ENCODE data around the gene EDIL3. TPM values are rescaled to one million over a fixed set of nuclear protein-coding genes. Genes with fewer than 3 reads are reported as not detected.

EDIL3 gene
- total RNA-seq, 2 experiments from 2014 or later = not detected

- Mint-ChIP-seq H3K9me3 (peaks cover 3% of the 10 kb centered on the region), H3K27ac (no peak overlapping the region), H3K27me3 (no peaks in the 10 kb centered on the region), H3K4me3 (no peak overlapping the region), H3K4me1 (ENCODE audit: low read depth) (no peaks in the 10 kb centered on the region), H3K36me3 (ENCODE audit: low read depth) (no peaks in the 10 kb centered on the region)
- ChIA-PET CTCF (no interaction called here), POLR2A (no interaction called here)
- Histone ChIP-seq H3K4me3 (ENCODE audit: low read length) (no peak overlapping the region), H3K36me3 (ENCODE audit: insufficient read depth, low read length) (no peaks in the 10 kb centered on the region), H3K4me1 (ENCODE audit: insufficient read depth, low read length) (no peaks in the 10 kb centered on the region), H3K27me3 (ENCODE audit: control insufficient read depth in 1 of 2, insufficient read depth in 2 of 2, low read length in 2 of 2) (no peaks in the 10 kb centered on the region), H3K27ac (ENCODE audit: low read depth in 1 of 2, low read length in 2 of 2) (no peak overlapping the region), H3K9me3 (ENCODE audit: control insufficient read depth in 1 of 2, insufficient read depth in 1 of 2, low read length in 2 of 2) (peaks cover 0 to 3% of the 10 kb centered on the region in 2 experiments)
- DNase-seq = no peak
- no peak for ATAC-seq (ENCODE audit: poor library complexity)
- no peak for TF ChIP-seq CTCF (IDR thresholded peaks at IDR 0.05)
- intact Hi-C loops (cut with DNase I, micrococcal nuclease) = no loop called here
Observed at GRCh38 chr5:84354101-84354500, 30.6 kb downstream of the EDIL3 start.

- CTCF ChIA-PET = no interaction called here
- intact Hi-C loops (cut with DNase I, micrococcal nuclease) = no loop called here
Observed at GRCh38 chr5:84344788-84345187, 39.9 kb downstream of the EDIL3 start.

GRCh38 chr5:84343171-84343570 lies 41.5 kb downstream of the EDIL3 start:
- ATAC-seq (ENCODE audit: poor library complexity) (no peak), DNase-seq (no peak)
- Mint-ChIP-seq H3K9me3 (peaks cover 5% of the 10 kb centered on the region), H3K4me1 (ENCODE audit: low read depth) (no peaks in the 10 kb centered on the region), H3K27ac (no peak overlapping the region), H3K4me3 (no peak overlapping the region), H3K36me3 (ENCODE audit: low read depth) (no peaks in the 10 kb centered on the region), H3K27me3 (no peaks in the 10 kb centered on the region)
- ChIA-PET CTCF (no interaction called here), POLR2A (no interaction called here)
- Histone ChIP-seq H3K36me3 (ENCODE audit: insufficient read depth, low read length) (no peaks in the 10 kb centered on the region), H3K27ac (ENCODE audit: low read depth in 1 of 2, low read length in 2 of 2) (no peak overlapping the region), H3K27me3 (ENCODE audit: control insufficient read depth in 1 of 2, insufficient read depth in 2 of 2, low read length in 2 of 2) (no peaks in the 10 kb centered on the region), H3K4me3 (ENCODE audit: low read length) (no peak overlapping the region), H3K4me1 (ENCODE audit: insufficient read depth, low read length) (no peaks in the 10 kb centered on the region), H3K9me3 (ENCODE audit: control insufficient read depth in 1 of 2, insufficient read depth in 1 of 2, low read length in 2 of 2) (no peaks in the 10 kb centered on the region)
- TF ChIP-seq CTCF (IDR thresholded peaks at IDR 0.05) = no peak
- intact Hi-C loops (cut with DNase I, micrococcal nuclease) = no loop called here

More at GRCh38 chr5:84344788-84345187, 39.9 kb downstream of the EDIL3 start:
- TF ChIP-seq CTCF (IDR thresholded peaks at IDR 0.05) = no peak
- Mint-ChIP-seq H3K4me1 (ENCODE audit: low read depth) (no peaks in the 10 kb centered on the region), H3K9me3 (peaks cover 5% of the 10 kb centered on the region), H3K27ac (no peak overlapping the region), H3K4me3 (no peak overlapping the region), H3K36me3 (ENCODE audit: low read depth) (no peaks in the 10 kb centered on the region), H3K27me3 (no peaks in the 10 kb centered on the region)
- ATAC-seq (ENCODE audit: poor library complexity) = no peak
- Histone ChIP-seq H3K4me1 (ENCODE audit: insufficient read depth, low read length) (no peaks in the 10 kb centered on the region), H3K27me3 (ENCODE audit: control insufficient read depth in 1 of 2, insufficient read depth in 2 of 2, low read length in 2 of 2) (no peaks in the 10 kb centered on the region), H3K27ac (ENCODE audit: low read depth in 1 of 2, low read length in 2 of 2) (no peak overlapping the region), H3K4me3 (ENCODE audit: low read length) (no peak overlapping the region), H3K9me3 (ENCODE audit: control insufficient read depth in 1 of 2, insufficient read depth in 1 of 2, low read length in 2 of 2) (no peaks in the 10 kb centered on the region), H3K36me3 (ENCODE audit: insufficient read depth, low read length) (no peaks in the 10 kb centered on the region)
- POLR2A ChIA-PET = no interaction called here
- no peak for DNase-seq

All from CD4-positive, alpha-beta T cell (primary cell).